ENCODE measurements around the gene P4HB.

Gene P4HB

GRCh38 chr17:81817758-81818147 lies 42.6 kb downstream of the P4HB start:
- no peak overlapping the region for H3K18ac ChIP-seq (ENCODE audit: low read length)
- H3K79me1 ChIP-seq (ENCODE audit: low read length) = no peaks in the 10 kb centered on the region
- no peak overlapping the region for H2BK5ac ChIP-seq (ENCODE audit: low read length)
- H3K4me3 ChIP-seq (ENCODE audit: low read length) = no peak overlapping the region
- H3K23ac ChIP-seq (ENCODE audit: low read length) = no peak overlapping the region
- peaks cover 2% of the 10 kb centered on the region for H3K4me1 ChIP-seq (ENCODE audit: control insufficient read depth, low read depth, low read length)
- H4K5ac ChIP-seq (ENCODE audit: low read length) = no peak overlapping the region
- no peak overlapping the region for H3K4ac ChIP-seq (ENCODE audit: low read depth, low read length)
- no peak overlapping the region for H3K4me2 ChIP-seq (ENCODE audit: low read length)
- H2BK15ac ChIP-seq (replicated peaks; ENCODE audit: low read depth) = no peak overlapping the region
- H3K27me3 ChIP-seq (ENCODE audit: insufficient read depth, low read length, poor library complexity) = no peaks in the 10 kb centered on the region
- WGBS (ENCODE audit: extremely low coverage, insufficient coverage, low lambda C conversion rate) = no CpG with 5 or more reads among the region's 7 CpGs
- H4K8ac ChIP-seq (ENCODE audit: low read depth, low read length) = no peak overlapping the region
- no peaks in the 10 kb centered on the region for H3K79me2 ChIP-seq (ENCODE audit: control insufficient read depth, insufficient read depth, low read length)
- no peak overlapping the region for H3K9ac ChIP-seq (ENCODE audit: low read length)
- no peak overlapping the region for H3K56ac ChIP-seq (ENCODE audit: low read length)
- H3K27ac ChIP-seq (ENCODE audit: low read depth, low read length) = no peak overlapping the region
- no peak overlapping the region for H2BK120ac ChIP-seq (ENCODE audit: low read depth, low read length)
- no peak overlapping the region for H2AK5ac ChIP-seq (ENCODE audit: low read length)
- DNase-seq = no peak
- H3K36me3 ChIP-seq (ENCODE audit: control insufficient read depth, insufficient read depth, low read length) = no peaks in the 10 kb centered on the region

GRCh38 chr17:81815646-81815986 lies 44.7 kb downstream of the P4HB start:
- H3K4me2 ChIP-seq (ENCODE audit: low read length) = no peak overlapping the region
- no peak overlapping the region for H3K4ac ChIP-seq (ENCODE audit: low read depth, low read length)
- no peak overlapping the region for H2BK120ac ChIP-seq (ENCODE audit: low read depth, low read length)
- H3K4me3 ChIP-seq (ENCODE audit: low read length) = no peak overlapping the region
- no peak overlapping the region for H3K9ac ChIP-seq (ENCODE audit: low read length)
- H3K27me3 ChIP-seq (ENCODE audit: insufficient read depth, low read length, poor library complexity) = no peaks in the 10 kb centered on the region
- H3K79me1 ChIP-seq (ENCODE audit: low read length) = no peaks in the 10 kb centered on the region
- no peaks in the 10 kb centered on the region for H3K36me3 ChIP-seq (ENCODE audit: control insufficient read depth, insufficient read depth, low read length)
- no peak overlapping the region for H2AK5ac ChIP-seq (ENCODE audit: low read length)
- no peak overlapping the region for H2BK5ac ChIP-seq (ENCODE audit: low read length)
- no CpG with 5 or more reads among the region's 2 CpGs for whole genome bisulfite sequencing (ENCODE audit: extremely low coverage, insufficient coverage, low lambda C conversion rate)
- no peak overlapping the region for H3K18ac ChIP-seq (ENCODE audit: low read length)
- H4K8ac ChIP-seq (ENCODE audit: low read depth, low read length) = no peak overlapping the region
- DNase-seq = no peak
- no peak overlapping the region for H2BK15ac ChIP-seq (replicated peaks; ENCODE audit: low read depth)
- no peak overlapping the region for H4K5ac ChIP-seq (ENCODE audit: low read length)
- H3K23ac ChIP-seq (ENCODE audit: low read length) = no peak overlapping the region
- H3K27ac ChIP-seq (ENCODE audit: low read depth, low read length) = no peak overlapping the region
- no peaks in the 10 kb centered on the region for H3K79me2 ChIP-seq (ENCODE audit: control insufficient read depth, insufficient read depth, low read length)
- H3K56ac ChIP-seq (ENCODE audit: low read length) = no peak overlapping the region
- peaks cover 2% of the 10 kb centered on the region for H3K4me1 ChIP-seq (ENCODE audit: control insufficient read depth, low read depth, low read length)

GRCh38 chr17:81814748-81815645 lies 45.3 kb downstream of the P4HB start:
- Histone ChIP-seq H3K79me1 (ENCODE audit: low read length) (no peaks in the 10 kb centered on the region), H3K23ac (ENCODE audit: low read length) (no peak overlapping the region), H3K4me2 (ENCODE audit: low read length) (no peak overlapping the region), H3K79me2 (ENCODE audit: control insufficient read depth, insufficient read depth, low read length) (no peaks in the 10 kb centered on the region), H2AK5ac (ENCODE audit: low read length) (no peak overlapping the region), H3K9ac (ENCODE audit: low read length) (no peak overlapping the region), H4K5ac (ENCODE audit: low read length) (no peak overlapping the region), H2BK15ac (replicated peaks; ENCODE audit: low read depth) (no peak overlapping the region), H3K36me3 (ENCODE audit: control insufficient read depth, insufficient read depth, low read length) (no peaks in the 10 kb centered on the region), H3K27ac (ENCODE audit: low read depth, low read length) (no peak overlapping the region), H3K4me3 (ENCODE audit: low read length) (no peak overlapping the region), H3K4me1 (ENCODE audit: control insufficient read depth, low read depth, low read length) (peaks cover 1% of the 10 kb centered on the region), H3K56ac (ENCODE audit: low read length) (no peak overlapping the region), H4K8ac (ENCODE audit: low read depth, low read length) (no peak overlapping the region), H3K18ac (ENCODE audit: low read length) (no peak overlapping the region), H2BK5ac (ENCODE audit: low read length) (no peak overlapping the region), H3K27me3 (ENCODE audit: insufficient read depth, low read length, poor library complexity) (no peaks in the 10 kb centered on the region), H2BK120ac (ENCODE audit: low read depth, low read length) (no peak overlapping the region), H3K4ac (ENCODE audit: low read depth, low read length) (no peak overlapping the region)
- no CpG with 5 or more reads among the region's 24 CpGs for WGBS (ENCODE audit: extremely low coverage, insufficient coverage, low lambda C conversion rate)
- no peak for DNase-seq

GRCh38 chr17:81813861-81814683 lies 46.3 kb downstream of the P4HB start:
- no peak overlapping the region for H2AK5ac ChIP-seq (ENCODE audit: low read length)
- H4K5ac ChIP-seq (ENCODE audit: low read length) = no peak overlapping the region
- no peaks in the 10 kb centered on the region for H3K79me1 ChIP-seq (ENCODE audit: low read length)
- no peak overlapping the region for H3K4ac ChIP-seq (ENCODE audit: low read depth, low read length)
- H3K79me2 ChIP-seq (ENCODE audit: control insufficient read depth, insufficient read depth, low read length) = no peaks in the 10 kb centered on the region
- H2BK5ac ChIP-seq (ENCODE audit: low read length) = no peak overlapping the region
- DNase-seq = no peak
- WGBS (ENCODE audit: extremely low coverage, insufficient coverage, low lambda C conversion rate) = no CpG with 5 or more reads among the region's 41 CpGs
- no peaks in the 10 kb centered on the region for H3K4me1 ChIP-seq (ENCODE audit: control insufficient read depth, low read depth, low read length)
- H3K27me3 ChIP-seq (ENCODE audit: insufficient read depth, low read length, poor library complexity) = no peaks in the 10 kb centered on the region
- H3K27ac ChIP-seq (ENCODE audit: low read depth, low read length) = no peak overlapping the region
- H3K4me2 ChIP-seq (ENCODE audit: low read length) = no peak overlapping the region
- no peak overlapping the region for H4K8ac ChIP-seq (ENCODE audit: low read depth, low read length)
- H3K4me3 ChIP-seq (ENCODE audit: low read length) = no peak overlapping the region
- H3K36me3 ChIP-seq (ENCODE audit: control insufficient read depth, insufficient read depth, low read length) = no peaks in the 10 kb centered on the region
- H3K9ac ChIP-seq (ENCODE audit: low read length) = no peak overlapping the region
- no peak overlapping the region for H2BK120ac ChIP-seq (ENCODE audit: low read depth, low read length)
- H3K23ac ChIP-seq (ENCODE audit: low read length) = no peak overlapping the region
- no peak overlapping the region for H2BK15ac ChIP-seq (replicated peaks; ENCODE audit: low read depth)
- H3K18ac ChIP-seq (ENCODE audit: low read length) = no peak overlapping the region
- no peak overlapping the region for H3K56ac ChIP-seq (ENCODE audit: low read length)

DNA sequence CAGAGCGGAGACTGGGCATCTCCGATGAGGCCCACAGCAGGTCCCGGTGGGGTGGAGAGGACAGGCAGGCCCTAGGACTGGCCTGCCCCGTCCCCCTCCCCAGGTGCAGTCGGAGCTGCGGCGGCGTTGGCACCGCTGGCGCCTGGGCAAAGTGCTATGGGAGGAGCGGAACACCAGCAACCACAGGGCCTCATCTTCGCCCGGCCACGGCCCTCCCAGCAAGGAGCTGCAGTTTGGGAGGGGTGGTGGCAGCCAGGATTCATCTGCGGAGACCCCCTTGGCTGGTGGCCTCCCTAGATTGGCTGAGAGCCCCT lies 47.0 kb downstream of the P4HB start:
- Histone ChIP-seq H3K4ac (ENCODE audit: low read depth, low read length) (no peak overlapping the region), H3K79me1 (ENCODE audit: low read length) (no peaks in the 10 kb centered on the region), H3K36me3 (ENCODE audit: control insufficient read depth, insufficient read depth, low read length) (no peaks in the 10 kb centered on the region), H3K27me3 (ENCODE audit: insufficient read depth, low read length, poor library complexity) (no peaks in the 10 kb centered on the region), H4K5ac (ENCODE audit: low read length) (no peak overlapping the region), H3K23ac (ENCODE audit: low read length) (no peak overlapping the region), H4K8ac (ENCODE audit: low read depth, low read length) (no peak overlapping the region), H2BK5ac (ENCODE audit: low read length) (no peak overlapping the region), H3K4me2 (ENCODE audit: low read length) (no peak overlapping the region), H3K27ac (ENCODE audit: low read depth, low read length) (no peak overlapping the region), H3K9ac (ENCODE audit: low read length) (no peak overlapping the region), H3K18ac (ENCODE audit: low read length) (no peak overlapping the region), H2BK120ac (ENCODE audit: low read depth, low read length) (no peak overlapping the region), H3K56ac (ENCODE audit: low read length) (no peak overlapping the region), H3K4me3 (ENCODE audit: low read length) (no peak overlapping the region), H3K4me1 (ENCODE audit: control insufficient read depth, low read depth, low read length) (no peaks in the 10 kb centered on the region), H3K79me2 (ENCODE audit: control insufficient read depth, insufficient read depth, low read length) (no peaks in the 10 kb centered on the region), H2BK15ac (replicated peaks; ENCODE audit: low read depth) (no peak overlapping the region), H2AK5ac (ENCODE audit: low read length) (no peak overlapping the region)
- WGBS (ENCODE audit: extremely low coverage, insufficient coverage, low lambda C conversion rate) = no CpG with 5 or more reads among the region's 15 CpGs
- DNase-seq = no peak

All from mesendoderm (in vitro differentiated cells).